A549 (cell line): ENCODE data around the gene CD3G. TPM values are rescaled to one million over a fixed set of nuclear protein-coding genes. Genes with fewer than 3 reads are reported as not detected.
A peak's percentile ranks its signal among the peaks of the same experiment; 100 is the strongest.

Experiments used
- ATAC-seq, 2 experiments: fragments of 200-7000 bp in 1 of 2; fragments of >200 bp in 1 of 2; cut with Nextera tagmentation in 1 of 2; cut with Tn5 transposase in 1 of 2; 3 replicates each; pipeline versions ENCODE4 v1.8.0 to v1.9.1; 2018 to 2020; ENCODE audit warnings: mild to moderate bottlenecking in 1 of 2, moderate library complexity in 1 of 2
- CTCF ChIA-PET: fragments of 300-600 bp; sonication (Branson Sonifier 250); formaldehyde crosslinking; extraction: SDS; loops from one replicate; lab custom pipeline; 2021; ENCODE audit warnings: antibody characterized with exemption, inconsistent platforms; lab: Yijun Ruan, JAX
- POLR2A ChIA-PET: fragments of 350-600 bp; formaldehyde crosslinking; extraction: SDS; loops from one replicate; lab custom pipeline; 2021; ENCODE audit warnings: antibody characterized with exemption, inconsistent platforms; lab: Yijun Ruan, JAX
- DNase-seq, 2 experiments: peaks; one replicate each; pipeline versions ENCODE4 v3.0.0 to v3.0.0-alpha.2; 2011 to 2016; ENCODE audit warnings: low read depth in 1 of 2, low spot score in 1 of 2
- FAIRE-seq: peaks from 2 replicates; lab custom pipeline; 2011; peaks lifted over from hg19 to GRCh38; lab: Jason Lieb, UNC
- H3K27ac ChIP-seq, 2 experiments: fragments of >200 bp; sonication (Bioruptor Twin); formaldehyde crosslinking; 3 replicates each; pipeline ENCODE4 v1.5.1; 2016 to 2017
- H3K4me1 ChIP-seq: fragments of >200 bp; sonication (Bioruptor Twin); formaldehyde crosslinking; 3 replicates; pipeline ENCODE4 v1.6.1; 2016
- H3K4me2 ChIP-seq: fragments of >200 bp; sonication (Bioruptor Twin); formaldehyde crosslinking; 3 replicates; pipeline ENCODE4 v1.6.1; 2016
- H3K4me3 ChIP-seq: fragments of >200 bp; sonication (Bioruptor Twin); formaldehyde crosslinking; 3 replicates; pipeline ENCODE4 v1.5.1; 2016
- H3K9me3 ChIP-seq: fragments of >200 bp; sonication (Bioruptor Twin); formaldehyde crosslinking; 3 replicates; pipeline ENCODE4 v1.6.1; 2016
- CBX8 ChIP-seq: fragments of 200-600 bp; sonication (generic); IDR thresholded peaks from 2 replicates; pipeline ENCODE4 v1.6.1; 2016
- CHD4 ChIP-seq: fragments of 200-600 bp; sonication (generic); IDR thresholded peaks from 2 replicates; pipeline ENCODE4 v1.6.1; 2016; ENCODE audit warnings: antibody characterized with exemption, mild to moderate bottlenecking, borderline replicate concordance
- CTCF ChIP-seq: fragments of >200 bp; sonication (Bioruptor Twin); formaldehyde crosslinking; IDR thresholded peaks from 3 replicates; pipeline ENCODE4 v1.5.1; 2016
- ELK1 ChIP-seq: fragments of 150-350 bp; IDR thresholded peaks from 2 replicates; pipeline ENCODE4 v1.6.1; 2014; ENCODE audit warnings: low read depth, mild to moderate bottlenecking, low read length
- ESRRA ChIP-seq: fragments of 150-350 bp; IDR thresholded peaks from 2 replicates; pipeline ENCODE4 v1.6.1; 2014; ENCODE audit warnings: mild to moderate bottlenecking, low read length, borderline replicate concordance
- GATA3 ChIP-seq: IDR thresholded peaks from 2 replicates; pipeline ENCODE4 v1.6.1; 2012; ENCODE audit warnings: borderline replicate concordance
- JUNB ChIP-seq: fragments of >200 bp; sonication (Bioruptor Twin); formaldehyde crosslinking; IDR thresholded peaks from 2 replicates; pipeline ENCODE4 v1.6.1; 2016
- MYC ChIP-seq: IDR thresholded peaks from 2 replicates; pipeline ENCODE4 v1.6.1; 2012; ENCODE audit warnings: mild to moderate bottlenecking, inconsistent platforms, low read length, improper control_type of control experiment, borderline replicate concordance
- POLR2A ChIP-seq: IDR thresholded peaks from 2 replicates; pipeline ENCODE4 v1.6.1; 2012; ENCODE audit warnings: mild to moderate bottlenecking, low read length
- RAD21 ChIP-seq, 2 experiments: fragments of >200 bp in 1 of 2; sonication (Bioruptor Twin) in 1 of 2; formaldehyde crosslinking in 1 of 2; IDR thresholded peaks in 1 of 2; conservative IDR thresholded peaks in 1 of 2; 2 replicates in 1 of 2; 3 replicates in 1 of 2; pipeline ENCODE4 v1.6.1; 2012 to 2018; ENCODE audit warnings: inconsistent platforms in 1 of 2
- REST ChIP-seq: fragments of 200-600 bp; sonication (generic); IDR thresholded peaks from 2 replicates; pipeline ENCODE4 v1.6.1; 2016; ENCODE audit warnings: antibody characterized with exemption, mild to moderate bottlenecking, moderate library complexity
- RFX5 ChIP-seq: fragments of 450-650 bp; IDR thresholded peaks from 2 replicates; pipeline ENCODE4 v1.7.1; 2014; ENCODE audit warnings: antibody characterized with exemption, mild to moderate bottlenecking, moderate library complexity
- RNF2 ChIP-seq: fragments of 200-600 bp; sonication (generic); IDR thresholded peaks from 2 replicates; pipeline ENCODE4 v1.6.1; 2016; ENCODE audit warnings: low read depth, mild to moderate bottlenecking, antibody characterized with exemption, moderate library complexity, borderline replicate concordance
- SREBF2 ChIP-seq: fragments of 450-650 bp; IDR thresholded peaks from 2 replicates; pipeline ENCODE4 v1.6.1; 2014; ENCODE audit warnings: mild to moderate bottlenecking, moderate library complexity
- TP53 ChIP-seq: fragments of 250-450 bp; sonication (Bioruptor Pico); IDR thresholded peaks from 2 replicates; pipeline ENCODE4 v1.5.0; 2021; ENCODE audit warnings: mild to moderate bottlenecking, moderate library complexity
- WGBS: methylation state at CpG from one replicate; pipeline ENCODE4 v1.1.6; 2017; ENCODE audit errors: missing lambda C conversion rate; 5-methylcytosine and 5-hydroxymethylcytosine counted together
- polyA plus RNA-seq, 4 experiments: library from polyadenylated mRNA; depleted of rRNA in 3 of 4; stranded (reverse); fragments of >200 nt; fragmentation: RNase III in 1 of 4; extraction: RNeasy Plus Mini Kit Qiagen cat#74134 plus additional on column Dnase treatment in 1 of 4; gene quantifications; 2 replicates in 3 of 4; 3 replicates in 1 of 4; pipeline ENCODE4 v1.2.3, GENCODE V29; 2011 to 2017
- TF ChIP-seq, protein P1 (sequence below): fragments of 250-450 bp; sonication (Bioruptor Pico); IDR thresholded peaks from 2 replicates; pipeline ENCODE4 v1.5.0; 2020; ENCODE audit warnings: low read depth, mild to moderate bottlenecking, moderate library complexity
- TF ChIP-seq, protein P2 (sequence below): IDR thresholded peaks from 2 replicates; pipeline ENCODE4 v1.6.1; 2012

The CD3G gene
- polyA plus RNA-seq, 2 of the 4 experiments (the other 2 are of a cell fraction) = not detected

DNA sequence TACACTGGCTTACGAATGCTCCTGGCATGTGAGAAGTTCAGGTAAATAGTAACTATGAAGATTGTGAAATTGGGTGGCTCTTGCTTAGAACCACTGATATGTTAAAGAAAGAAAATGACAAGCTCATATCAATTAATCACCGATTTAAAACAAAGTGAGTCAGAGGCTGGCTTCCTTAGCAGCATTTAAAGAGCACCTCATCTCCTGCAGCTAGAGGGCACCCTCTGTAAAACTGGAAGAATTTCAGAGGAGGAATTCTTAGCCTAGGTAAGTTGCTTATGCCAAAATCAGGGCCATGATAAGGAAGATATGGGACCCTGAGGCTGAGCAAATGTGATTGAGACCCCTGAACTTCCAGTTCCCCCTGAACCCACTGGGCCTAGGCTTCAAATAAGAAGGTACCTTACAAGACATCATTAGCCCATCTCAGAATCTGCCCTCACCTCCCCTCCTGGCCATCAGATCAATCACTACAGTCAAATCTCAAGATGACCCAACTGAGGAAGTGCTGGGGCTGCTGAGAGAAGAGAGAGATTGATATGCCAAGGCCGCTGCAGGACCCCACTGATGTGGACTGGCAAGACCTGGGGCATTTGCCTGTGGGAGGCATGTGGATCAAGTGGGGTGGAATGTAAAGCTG, 48.2 kb upstream of the CD3G start:
- ChIA-PET CTCF (interaction anchor here (0.7 to 1.9 kb wide), 8 partner anchors 14 to 298 kb away, joined by 3 to 5 read pairs (median 4); no protein-coding TSS in a partner anchor), POLR2A (no interaction called here)
- peak; percentile 56 to 58; a peak in 2 of 6 replicates for ATAC-seq
- Histone ChIP-seq H3K9me3 (no peaks in the 10 kb centered on the region), H3K4me1 (0 out of 3 replicates have a peak, but pooled peaks cover 4% of the 10 kb centered on the region), H3K27ac (no peak overlapping the region), H3K4me3 (no peak overlapping the region), H3K4me2 (no peak overlapping the region)
- no peak for DNase-seq
- WGBS = 18% methylated on average over 3 of the region's 3 CpGs
- FAIRE-seq = no peak
- TF ChIP-seq JUNB (no peak), ESRRA (no peak), RAD21 (conservative IDR thresholded peaks at IDR 0.05 in 1 of 2, IDR thresholded peaks at IDR 0.05 in 1 of 2) (peak in 1 of 2 experiments; percentile 21; a peak in 1 of 5 replicates), CTCF (peak; percentile 29)

DNA sequence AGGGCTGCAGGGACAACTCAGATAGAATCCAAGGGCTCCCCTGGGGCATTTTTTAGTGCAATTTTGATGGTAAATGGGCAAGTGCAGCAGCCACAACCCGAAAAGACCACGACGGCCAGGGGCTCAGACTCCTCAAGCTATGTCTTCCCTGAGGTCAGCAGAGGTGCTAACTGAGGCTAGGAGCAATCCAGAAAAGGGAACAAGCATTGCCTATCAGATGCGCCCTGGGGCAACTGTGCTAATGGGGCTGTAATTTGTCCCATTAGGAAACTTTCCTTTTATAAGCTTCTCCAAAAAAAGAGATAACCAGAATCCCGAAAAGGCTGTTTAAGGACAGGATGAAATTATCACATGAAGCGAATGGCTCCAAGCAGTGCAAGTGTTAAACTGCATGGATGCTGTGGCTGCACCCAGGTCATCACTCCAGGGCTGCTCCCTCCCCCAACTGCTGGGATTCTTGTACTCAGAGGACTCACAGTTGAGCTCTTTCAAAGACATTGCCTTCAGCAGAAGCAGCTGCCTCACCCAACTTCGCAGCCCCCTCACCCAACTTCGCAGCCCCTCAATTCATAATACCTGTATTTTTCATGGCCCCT, 42.4 kb upstream of the CD3G start:
- H3K9me3 ChIP-seq = no peaks in the 10 kb centered on the region
- DNase-seq (no peak), ATAC-seq (no peak), FAIRE-seq (no peak)
- 14% methylated on average over 8 of the region's 8 CpGs for WGBS
- ChIA-PET POLR2A (no interaction called here), CTCF (interaction anchor here (0.9 kb wide), 2 partner anchors 16 to 103 kb away, joined by 3 read pairs; no protein-coding TSS in a partner anchor)
- no peaks in the 10 kb centered on the region for H3K4me1 ChIP-seq
- no peak overlapping the region for H3K27ac ChIP-seq
- no peak overlapping the region for H3K4me2 ChIP-seq
- TF ChIP-seq REST (no peak), CBX8 (no peak), POLR2A (no peak), TP53 (CRISPR knock-in tag) (no peak), RFX5 (no peak), CHD4 (no peak), RNF2 (no peak)
- TF ChIP-seq, protein P1, sequence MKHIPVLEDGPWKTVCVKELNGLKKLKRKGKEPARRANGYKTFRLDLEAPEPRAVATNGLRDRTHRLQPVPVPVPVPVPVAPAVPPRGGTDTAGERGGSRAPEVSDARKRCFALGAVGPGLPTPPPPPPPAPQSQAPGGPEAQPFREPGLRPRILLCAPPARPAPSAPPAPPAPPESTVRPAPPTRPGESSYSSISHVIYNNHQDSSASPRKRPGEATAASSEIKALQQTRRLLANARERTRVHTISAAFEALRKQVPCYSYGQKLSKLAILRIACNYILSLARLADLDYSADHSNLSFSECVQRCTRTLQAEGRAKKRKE = no peak
- TF ChIP-seq, protein P2, sequence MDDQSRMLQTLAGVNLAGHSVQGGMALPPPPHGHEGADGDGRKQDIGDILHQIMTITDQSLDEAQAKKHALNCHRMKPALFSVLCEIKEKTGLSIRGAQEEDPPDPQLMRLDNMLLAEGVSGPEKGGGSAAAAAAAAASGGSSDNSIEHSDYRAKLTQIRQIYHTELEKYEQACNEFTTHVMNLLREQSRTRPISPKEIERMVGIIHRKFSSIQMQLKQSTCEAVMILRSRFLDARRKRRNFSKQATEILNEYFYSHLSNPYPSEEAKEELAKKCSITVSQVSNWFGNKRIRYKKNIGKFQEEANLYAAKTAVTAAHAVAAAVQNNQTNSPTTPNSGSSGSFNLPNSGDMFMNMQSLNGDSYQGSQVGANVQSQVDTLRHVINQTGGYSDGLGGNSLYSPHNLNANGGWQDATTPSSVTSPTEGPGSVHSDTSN = no peak
- no peak overlapping the region for H3K4me3 ChIP-seq

DNA sequence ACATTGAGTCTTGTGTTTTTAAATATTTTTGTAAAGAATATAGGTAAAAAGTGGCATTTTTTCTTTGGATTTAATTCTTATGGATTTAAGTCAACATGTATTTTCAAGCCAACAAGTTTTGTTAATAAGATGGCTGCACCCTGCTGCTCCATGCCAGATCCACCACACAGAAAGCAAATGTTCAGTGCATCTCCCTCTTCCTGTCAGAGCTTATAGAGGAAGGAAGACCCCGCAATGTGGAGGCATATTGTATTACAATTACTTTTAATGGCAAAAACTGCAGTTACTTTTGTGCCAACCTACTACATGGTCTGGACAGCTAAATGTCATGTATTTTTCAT, 39.9 kb upstream of the CD3G start:
- ChIA-PET CTCF (interaction anchor here (1.9 kb wide), 1 partner anchor 106 kb away, joined by 5 read pairs; no protein-coding TSS in a partner anchor), POLR2A (no interaction called here)
- H3K4me1 ChIP-seq = no peaks in the 10 kb centered on the region
- H3K27ac ChIP-seq = no peak overlapping the region
- FAIRE-seq = no peak
- H3K4me2 ChIP-seq = no peak overlapping the region
- 82% methylated on average over 1 of the region's 1 CpG for WGBS
- no peak for ATAC-seq
- H3K4me3 ChIP-seq = no peak overlapping the region
- no peaks in the 10 kb centered on the region for H3K9me3 ChIP-seq
- no peak for DNase-seq
- TF ChIP-seq RAD21 (conservative IDR thresholded peaks at IDR 0.05 in 1 of 2, IDR thresholded peaks at IDR 0.05 in 1 of 2) = no peak
- TF ChIP-seq ELK1 = no peak
- TF ChIP-seq GATA3 = no peak
- TF ChIP-seq SREBF2 = no peak
- no peak for TF ChIP-seq ESRRA
- no peak for TF ChIP-seq MYC
